K562 (cell line): ENCODE measurements around the gene RPH3AL. TPM values are rescaled to one million over a fixed set of nuclear protein-coding genes. Genes with fewer than 3 reads are reported as not detected.

Source experiments
- POLR2AphosphoS2 ChIP-seq: IDR thresholded peaks from 2 replicates; pipeline ENCODE4 v1.6.1; 2012; ENCODE audit warnings: low read length, improper control_type of control experiment
- YY1 ChIP-seq, 3 experiments: IDR thresholded peaks; 2 replicates each; pipeline ENCODE4 v1.6.1; 2011; ENCODE audit warnings: low read length in 2 of 3, mild to moderate bottlenecking in 2 of 3, moderate library complexity in 2 of 3, borderline replicate concordance in 1 of 3, control low read depth in 1 of 3, low read depth in 1 of 3; ENCODE audit not compliant: insufficient read depth in 3 of 3, insufficient replicate concordance in 2 of 3, control insufficient read depth in 1 of 3, insufficient read length in 1 of 3; ENCODE audit errors: extremely low read depth in 1 of 3
- ZNF77 ChIP-seq: fragments of 250-450 bp; sonication (Bioruptor Pico); IDR thresholded peaks from 2 replicates; pipeline ENCODE4 v1.5.0; 2020
- polyA plus RNA-seq, 8 experiments: library from polyadenylated mRNA; depleted of rRNA in 4 of 8; stranded (reverse) in 5 of 8; unstranded in 3 of 8; fragments of >200 nt; fragmentation: Nextera tagmentation in 2 of 8; fragmentation: Illumina TruSeq in 1 of 8; extraction: Ambion mirVana in 2 of 8; extraction: Trizol in 1 of 8; gene quantifications; 2 replicates each; pipeline versions ENCODE4 v1.2.1 to v1.2.3, GENCODE V29; 2011 to 2014; ENCODE audit warnings: inconsistent platforms in 1 of 8, missing spikeins in 1 of 8
- total RNA-seq, 7 experiments: library from RNA; depleted of rRNA in 6 of 7; stranded (reverse); fragments of >200 nt in 6 of 7; fragmentation: Illumina TruSeq in 2 of 7; extraction: Trizol in 2 of 7; gene quantifications; 2 replicates each; pipeline versions ENCODE4 v1.2.1 to v1.2.3, GENCODE V29; 2011 to 2021; ENCODE audit warnings: low replicate concordance in 1 of 7
- TF ChIP-seq, protein P1 (sequence below): fragments of 200-800 bp; sonication (Bioruptor generic); IDR thresholded peaks from 2 replicates; pipeline ENCODE4 v1.6.1; 2016; ENCODE audit warnings: missing genetic modification characterization, missing compliant biosample characterization
- TF ChIP-seq, protein P2 (sequence below): fragments of 250-450 bp; sonication (Bioruptor Pico); IDR thresholded peaks from 2 replicates; pipeline ENCODE4 v1.8.0; 2022; ENCODE audit warnings: moderate library complexity, mild to moderate bottlenecking, inconsistent platforms
- TF ChIP-seq, protein P3 (sequence below): sonication (generic); formaldehyde crosslinking; IDR thresholded peaks from 2 replicates; pipeline ENCODE4 v1.8.0; 2022; ENCODE audit warnings: mild to moderate bottlenecking, missing genetic modification reagents
- TF ChIP-seq, protein P4 (sequence below): fragments of 450-650 bp; IDR thresholded peaks from 2 replicates; pipeline ENCODE4 v1.7.0; 2016; ENCODE audit warnings: borderline replicate concordance
- TF ChIP-seq, protein P5 (sequence below): IDR thresholded peaks from 2 replicates; pipeline ENCODE4 v1.6.1; 2012; ENCODE audit warnings: low read depth, low read length, improper control_type of control experiment, borderline replicate concordance

The RPH3AL gene
- total and polyA plus RNA-seq, 9 of the 15 experiments (the other 6 are each of a cell fraction or from before 2014, with no cell fraction given) = 0.18 to 1.7 (median 0.39) TPM

DNA sequence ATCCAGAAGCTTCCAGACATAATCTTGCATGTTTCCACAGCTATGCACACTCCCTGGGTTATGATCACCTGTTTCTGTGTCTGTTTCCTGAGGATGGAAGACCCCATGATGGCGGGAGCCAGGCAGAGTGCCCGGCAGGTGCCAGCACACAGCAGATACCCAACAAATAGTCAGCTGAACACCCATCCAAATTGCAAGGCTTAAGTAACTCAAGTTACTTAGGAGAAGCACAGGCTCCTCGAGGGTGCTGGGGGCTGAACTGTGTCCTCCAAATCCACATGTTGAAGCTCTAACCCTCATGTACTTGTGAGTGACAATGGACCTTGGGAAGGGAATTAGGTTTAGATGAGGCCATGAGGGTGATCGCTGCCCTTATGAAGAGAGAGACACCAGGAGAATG is 91.7 kb downstream of the RPH3AL start (continued):
- TF ChIP-seq, protein P1, sequence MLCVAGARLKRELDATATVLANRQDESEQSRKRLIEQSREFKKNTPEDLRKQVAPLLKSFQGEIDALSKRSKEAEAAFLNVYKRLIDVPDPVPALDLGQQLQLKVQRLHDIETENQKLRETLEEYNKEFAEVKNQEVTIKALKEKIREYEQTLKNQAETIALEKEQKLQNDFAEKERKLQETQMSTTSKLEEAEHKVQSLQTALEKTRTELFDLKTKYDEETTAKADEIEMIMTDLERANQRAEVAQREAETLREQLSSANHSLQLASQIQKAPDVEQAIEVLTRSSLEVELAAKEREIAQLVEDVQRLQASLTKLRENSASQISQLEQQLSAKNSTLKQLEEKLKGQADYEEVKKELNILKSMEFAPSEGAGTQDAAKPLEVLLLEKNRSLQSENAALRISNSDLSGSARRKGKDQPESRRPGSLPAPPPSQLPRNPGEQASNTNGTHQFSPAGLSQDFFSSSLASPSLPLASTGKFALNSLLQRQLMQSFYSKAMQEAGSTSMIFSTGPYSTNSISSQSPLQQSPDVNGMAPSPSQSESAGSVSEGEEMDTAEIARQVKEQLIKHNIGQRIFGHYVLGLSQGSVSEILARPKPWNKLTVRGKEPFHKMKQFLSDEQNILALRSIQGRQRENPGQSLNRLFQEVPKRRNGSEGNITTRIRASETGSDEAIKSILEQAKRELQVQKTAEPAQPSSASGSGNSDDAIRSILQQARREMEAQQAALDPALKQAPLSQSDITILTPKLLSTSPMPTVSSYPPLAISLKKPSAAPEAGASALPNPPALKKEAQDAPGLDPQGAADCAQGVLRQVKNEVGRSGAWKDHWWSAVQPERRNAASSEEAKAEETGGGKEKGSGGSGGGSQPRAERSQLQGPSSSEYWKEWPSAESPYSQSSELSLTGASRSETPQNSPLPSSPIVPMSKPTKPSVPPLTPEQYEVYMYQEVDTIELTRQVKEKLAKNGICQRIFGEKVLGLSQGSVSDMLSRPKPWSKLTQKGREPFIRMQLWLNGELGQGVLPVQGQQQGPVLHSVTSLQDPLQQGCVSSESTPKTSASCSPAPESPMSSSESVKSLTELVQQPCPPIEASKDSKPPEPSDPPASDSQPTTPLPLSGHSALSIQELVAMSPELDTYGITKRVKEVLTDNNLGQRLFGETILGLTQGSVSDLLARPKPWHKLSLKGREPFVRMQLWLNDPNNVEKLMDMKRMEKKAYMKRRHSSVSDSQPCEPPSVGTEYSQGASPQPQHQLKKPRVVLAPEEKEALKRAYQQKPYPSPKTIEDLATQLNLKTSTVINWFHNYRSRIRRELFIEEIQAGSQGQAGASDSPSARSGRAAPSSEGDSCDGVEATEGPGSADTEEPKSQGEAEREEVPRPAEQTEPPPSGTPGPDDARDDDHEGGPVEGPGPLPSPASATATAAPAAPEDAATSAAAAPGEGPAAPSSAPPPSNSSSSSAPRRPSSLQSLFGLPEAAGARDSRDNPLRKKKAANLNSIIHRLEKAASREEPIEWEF (CRISPR knock-in tag) = no peak
- TF ChIP-seq POLR2AphosphoS2 (no peak), ZNF77 (CRISPR knock-in tag) (no peak), YY1 (IDR thresholded peaks at IDR 0.05; ENCODE audit: borderline replicate concordance in 1 of 3, control insufficient read depth in 1 of 3, extremely low read depth in 1 of 3, insufficient read depth in 3 of 3, insufficient read length in 1 of 3, insufficient replicate concordance in 2 of 3, low read depth in 1 of 3, low read length in 2 of 3) (no peak)
- TF ChIP-seq, protein P2, sequence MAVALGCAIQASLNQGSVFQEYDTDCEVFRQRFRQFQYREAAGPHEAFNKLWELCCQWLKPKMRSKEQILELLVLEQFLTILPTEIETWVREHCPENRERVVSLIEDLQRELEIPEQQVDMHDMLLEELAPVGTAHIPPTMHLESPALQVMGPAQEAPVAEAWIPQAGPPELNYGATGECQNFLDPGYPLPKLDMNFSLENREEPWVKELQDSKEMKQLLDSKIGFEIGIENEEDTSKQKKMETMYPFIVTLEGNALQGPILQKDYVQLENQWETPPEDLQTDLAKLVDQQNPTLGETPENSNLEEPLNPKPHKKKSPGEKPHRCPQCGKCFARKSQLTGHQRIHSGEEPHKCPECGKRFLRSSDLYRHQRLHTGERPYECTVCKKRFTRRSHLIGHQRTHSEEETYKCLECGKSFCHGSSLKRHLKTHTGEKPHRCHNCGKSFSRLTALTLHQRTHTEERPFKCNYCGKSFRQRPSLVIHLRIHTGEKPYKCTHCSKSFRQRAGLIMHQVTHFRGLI (CRISPR knock-in tag) = no peak
- TF ChIP-seq, protein P3, sequence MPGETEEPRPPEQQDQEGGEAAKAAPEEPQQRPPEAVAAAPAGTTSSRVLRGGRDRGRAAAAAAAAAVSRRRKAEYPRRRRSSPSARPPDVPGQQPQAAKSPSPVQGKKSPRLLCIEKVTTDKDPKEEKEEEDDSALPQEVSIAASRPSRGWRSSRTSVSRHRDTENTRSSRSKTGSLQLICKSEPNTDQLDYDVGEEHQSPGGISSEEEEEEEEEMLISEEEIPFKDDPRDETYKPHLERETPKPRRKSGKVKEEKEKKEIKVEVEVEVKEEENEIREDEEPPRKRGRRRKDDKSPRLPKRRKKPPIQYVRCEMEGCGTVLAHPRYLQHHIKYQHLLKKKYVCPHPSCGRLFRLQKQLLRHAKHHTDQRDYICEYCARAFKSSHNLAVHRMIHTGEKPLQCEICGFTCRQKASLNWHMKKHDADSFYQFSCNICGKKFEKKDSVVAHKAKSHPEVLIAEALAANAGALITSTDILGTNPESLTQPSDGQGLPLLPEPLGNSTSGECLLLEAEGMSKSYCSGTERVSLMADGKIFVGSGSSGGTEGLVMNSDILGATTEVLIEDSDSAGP (CRISPR knock-in tag) = no peak
- TF ChIP-seq, protein P4, sequence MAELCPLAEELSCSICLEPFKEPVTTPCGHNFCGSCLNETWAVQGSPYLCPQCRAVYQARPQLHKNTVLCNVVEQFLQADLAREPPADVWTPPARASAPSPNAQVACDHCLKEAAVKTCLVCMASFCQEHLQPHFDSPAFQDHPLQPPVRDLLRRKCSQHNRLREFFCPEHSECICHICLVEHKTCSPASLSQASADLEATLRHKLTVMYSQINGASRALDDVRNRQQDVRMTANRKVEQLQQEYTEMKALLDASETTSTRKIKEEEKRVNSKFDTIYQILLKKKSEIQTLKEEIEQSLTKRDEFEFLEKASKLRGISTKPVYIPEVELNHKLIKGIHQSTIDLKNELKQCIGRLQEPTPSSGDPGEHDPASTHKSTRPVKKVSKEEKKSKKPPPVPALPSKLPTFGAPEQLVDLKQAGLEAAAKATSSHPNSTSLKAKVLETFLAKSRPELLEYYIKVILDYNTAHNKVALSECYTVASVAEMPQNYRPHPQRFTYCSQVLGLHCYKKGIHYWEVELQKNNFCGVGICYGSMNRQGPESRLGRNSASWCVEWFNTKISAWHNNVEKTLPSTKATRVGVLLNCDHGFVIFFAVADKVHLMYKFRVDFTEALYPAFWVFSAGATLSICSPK = no peak
- TF ChIP-seq, protein P5, sequence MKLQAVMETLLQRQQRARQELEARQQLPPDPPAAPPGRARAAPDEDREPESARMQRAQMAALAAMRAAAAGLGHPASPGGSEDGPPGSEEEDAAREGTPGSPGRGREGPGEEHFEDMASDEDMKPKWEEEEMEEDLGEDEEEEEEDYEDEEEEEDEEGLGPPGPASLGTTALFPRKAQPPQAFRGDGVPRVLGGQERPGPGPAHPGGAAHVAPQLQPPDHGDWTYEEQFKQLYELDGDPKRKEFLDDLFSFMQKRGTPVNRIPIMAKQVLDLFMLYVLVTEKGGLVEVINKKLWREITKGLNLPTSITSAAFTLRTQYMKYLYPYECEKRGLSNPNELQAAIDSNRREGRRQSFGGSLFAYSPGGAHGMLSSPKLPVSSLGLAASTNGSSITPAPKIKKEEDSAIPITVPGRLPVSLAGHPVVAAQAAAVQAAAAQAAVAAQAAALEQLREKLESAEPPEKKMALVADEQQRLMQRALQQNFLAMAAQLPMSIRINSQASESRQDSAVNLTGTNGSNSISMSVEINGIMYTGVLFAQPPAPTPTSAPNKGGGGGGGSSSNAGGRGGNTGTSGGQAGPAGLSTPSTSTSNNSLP = no peak
